Adrenal gland (tissue), 5 donors: ENCODE data around the gene NAALADL2.

Source experiments
- CTCF ChIP-seq, 6 experiments: fragments of 450-650 bp in 4 of 6; fragments of 200-600 bp in 2 of 6; sonication (generic) in 1 of 6; IDR thresholded peaks; 1 replicate in 5 of 6; 2 replicates in 1 of 6; pipeline versions ENCODE4 v1.5.1 to v1.8.0; 2016 to 2021; ENCODE audit warnings: antibody characterized with exemption in 6 of 6, mild to moderate bottlenecking in 2 of 6, moderate library complexity in 1 of 6
- POLR2A ChIP-seq, 2 donors: fragments of 450-650 bp; IDR thresholded peaks; one replicate each; pipeline ENCODE4 v1.6.1; 2017; ENCODE audit warnings: antibody characterized with exemption in 2 of 2, mild to moderate bottlenecking in 2 of 2, moderate library complexity in 1 of 2
- donor health status: DM: no; HTN: no; CAD: no.

- TF ChIP-seq CTCF (IDR thresholded peaks at IDR 0.05) (no peak), POLR2A (IDR thresholded peaks at IDR 0.05) (no peak)
Measured at GRCh38 chr3:175495331-175495730, 636.2 kb downstream of the NAALADL2 start.
